Adrenal gland (tissue), 5 donors: ENCODE results near the gene CNGB1.

Source experiments
- CTCF ChIP-seq, 6 experiments: fragments of 450-650 bp in 4 of 6; fragments of 200-600 bp in 2 of 6; sonication (generic) in 1 of 6; IDR thresholded peaks; 1 replicate in 5 of 6; 2 replicates in 1 of 6; pipeline versions ENCODE4 v1.5.1 to v1.8.0; 2016 to 2021; ENCODE audit warnings: antibody characterized with exemption in 6 of 6, mild to moderate bottlenecking in 2 of 6, moderate library complexity in 1 of 6
- POLR2A ChIP-seq, 2 donors: fragments of 450-650 bp; IDR thresholded peaks; one replicate each; pipeline ENCODE4 v1.6.1; 2017; ENCODE audit warnings: antibody characterized with exemption in 2 of 2, mild to moderate bottlenecking in 2 of 2, moderate library complexity in 1 of 2
- donor health status: DM: no; HTN: no; CAD: no.

GRCh38 chr16:57914244-57915173 lies 56.4 kb downstream of the CNGB1 start:
- TF ChIP-seq POLR2A (IDR thresholded peaks at IDR 0.05) (no peak), CTCF (IDR thresholded peaks at IDR 0.05) (no peak)
